TTC549 (cell line): Measurements from ENCODE around the gene LRRC42.

Source experiments
- FAIRE-seq: peaks from 2 replicates; lab custom pipeline; 2012; peaks lifted over from hg19 to GRCh38; lab: Jason Lieb, UNC

LRRC42 gene

GRCh38 chr1:53942127-53942957 lies 3.8 kb upstream of the LRRC42 start:
- no peak for FAIRE-seq

- FAIRE-seq, result no peak
Measured at GRCh38 chr1:53943090-53943489, 3.1 kb upstream of the LRRC42 start.

GRCh38 chr1:53943490-53944043 lies 2.6 kb upstream of the LRRC42 start:
- no peak for FAIRE-seq

DNA sequence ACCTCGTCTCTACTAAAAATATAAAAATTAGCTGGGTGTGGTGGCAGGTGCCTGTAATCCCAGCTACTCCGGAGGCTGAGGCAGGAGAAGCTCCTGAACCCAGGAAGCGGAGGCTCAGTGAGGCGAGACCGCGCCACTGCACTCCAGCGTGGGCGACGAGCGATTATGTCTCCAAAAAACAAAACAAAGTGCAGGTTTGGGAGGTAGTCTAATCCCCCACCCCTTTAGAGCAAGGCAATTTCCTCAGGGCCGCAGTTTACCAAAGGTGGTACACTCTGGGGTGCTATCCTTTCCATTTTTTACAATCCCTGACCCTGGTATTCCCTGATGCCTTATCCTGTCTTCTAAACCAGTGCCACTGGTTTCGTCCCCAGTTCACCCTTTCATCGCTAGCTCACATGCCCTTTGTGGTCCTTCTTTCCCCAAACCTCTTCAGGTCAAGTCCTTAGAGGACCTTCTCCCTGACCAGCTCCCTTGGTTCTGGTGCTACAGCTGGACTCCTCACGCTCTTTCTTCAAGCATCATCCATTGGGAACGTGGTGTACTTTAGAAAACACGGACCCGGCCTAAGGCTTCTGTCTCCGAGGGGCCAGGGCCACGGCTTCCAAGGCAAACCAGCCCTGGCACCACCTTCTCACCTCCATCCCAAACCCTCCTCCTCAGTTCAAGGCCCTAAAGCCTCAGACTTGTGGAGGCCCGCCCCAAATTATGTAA lies 1.5 kb upstream of the LRRC42 start:
- FAIRE-seq, result no peak

DNA sequence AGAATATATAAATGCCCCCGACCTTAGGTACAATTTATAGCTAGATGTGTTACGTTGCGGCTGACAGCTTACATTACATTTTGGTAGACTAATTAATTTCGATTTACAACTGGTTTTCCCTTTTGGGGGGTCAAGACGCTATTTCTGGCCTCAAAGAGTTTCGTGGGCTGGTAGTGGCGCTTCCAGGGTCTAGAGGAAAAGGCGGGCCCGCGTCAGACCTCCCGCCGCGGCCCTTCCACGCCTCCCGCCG lies 1.0 kb upstream of the LRRC42 start:
- no peak for FAIRE-seq

DNA sequence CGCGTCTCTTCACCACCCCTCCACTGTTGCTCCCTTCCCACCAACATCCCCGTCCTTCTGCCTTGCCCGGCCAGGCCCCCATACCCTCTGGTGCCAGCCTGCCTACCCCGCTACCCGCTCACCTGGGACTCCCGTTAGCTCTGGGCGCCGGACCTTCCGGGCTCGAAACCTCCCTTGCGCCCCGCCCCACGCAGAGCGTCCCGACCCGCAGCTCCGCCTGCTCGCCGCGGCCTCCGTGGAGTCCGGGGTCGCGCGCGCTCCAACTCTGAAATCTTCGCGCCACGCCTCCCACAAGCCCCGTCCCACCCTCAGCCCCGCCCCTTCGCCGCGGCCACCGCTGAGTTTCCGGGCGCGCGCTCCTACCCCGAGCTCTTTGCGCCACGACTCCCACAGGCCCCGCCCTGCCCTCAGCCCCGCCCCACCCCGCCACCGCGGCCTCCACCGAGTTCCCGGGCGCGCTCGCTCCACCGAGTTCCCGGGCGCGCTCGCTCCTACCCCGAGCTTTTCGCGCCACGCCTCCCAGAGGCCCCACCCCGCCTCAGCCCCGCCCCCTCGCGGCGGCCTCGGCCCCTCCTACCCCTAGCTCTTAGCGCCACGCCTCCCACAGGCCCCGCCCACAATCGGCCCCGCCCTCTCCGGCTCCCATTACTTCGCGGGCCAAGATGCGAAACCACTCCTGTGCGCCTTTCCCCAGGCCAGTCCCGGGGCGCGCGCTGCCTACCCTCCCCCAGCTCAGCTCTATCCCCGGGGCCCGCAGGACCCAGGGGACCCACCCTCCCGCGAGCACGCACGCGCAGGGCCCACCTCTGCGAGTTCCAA lies 508 bp upstream of the LRRC42 start, which contains the start of gene IFT25:
Gene IFT25 (minus strand): TSS at position 267 of the 819 bp plus-strand sequence. CDS start 5,617 bp downstream, outside the sequence.
- no peak for FAIRE-seq

DNA sequence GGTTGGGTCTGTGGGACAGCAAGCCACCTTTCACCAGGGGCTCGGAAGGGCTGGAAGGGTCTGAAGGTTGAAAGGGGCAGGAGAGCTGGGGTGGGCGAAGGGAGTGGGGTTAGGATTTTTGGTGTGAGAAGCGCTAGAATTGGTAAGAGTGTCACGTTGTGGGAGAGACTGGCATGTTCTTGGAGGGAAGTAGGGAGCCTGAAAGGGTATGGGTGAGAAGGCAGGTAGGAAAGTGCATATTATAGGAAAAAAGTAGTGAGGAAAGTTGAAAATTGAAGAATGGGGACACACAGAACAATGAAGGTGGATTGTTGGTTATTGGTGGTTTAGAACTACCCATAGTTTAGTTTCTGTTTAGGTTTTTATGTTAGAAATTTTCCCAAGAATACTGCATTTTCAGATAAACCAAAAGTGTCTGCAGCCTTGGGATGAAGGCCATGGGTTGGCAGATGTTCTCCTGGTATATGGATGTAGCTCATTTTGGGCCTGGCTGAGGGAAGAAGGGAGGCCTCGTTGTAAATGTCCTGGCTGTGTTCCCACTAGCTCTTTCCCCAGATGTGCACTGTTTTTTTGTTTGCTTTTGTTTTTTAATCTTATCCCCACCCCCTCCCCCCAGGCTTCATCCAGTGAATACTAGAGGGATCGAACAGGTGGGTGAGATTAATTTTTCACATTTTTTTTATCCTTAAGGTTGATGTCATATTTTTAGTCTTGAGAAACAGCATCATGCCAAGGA lies 1.2 kb downstream of the LRRC42 start:
- FAIRE-seq, result no peak

DNA sequence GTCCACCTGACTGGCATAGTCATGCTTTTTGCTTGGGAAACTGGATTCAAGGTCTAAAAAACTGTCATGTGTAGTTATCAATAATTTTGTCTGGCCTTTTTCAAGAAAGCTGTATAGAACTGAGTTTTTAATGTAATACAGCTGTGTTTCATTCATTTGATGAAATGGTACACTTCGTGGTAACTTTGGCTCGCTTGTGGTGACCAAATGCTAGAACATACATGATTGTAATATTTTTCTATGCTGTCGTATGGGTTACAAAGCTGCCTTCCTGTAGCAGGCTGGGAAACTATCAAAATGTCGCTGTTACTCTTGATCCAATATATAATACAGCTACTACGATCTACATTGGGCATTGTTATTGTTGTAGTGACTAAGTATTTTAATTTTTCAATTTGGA lies 2.1 kb downstream of the LRRC42 start:
- FAIRE-seq, result no peak

DNA sequence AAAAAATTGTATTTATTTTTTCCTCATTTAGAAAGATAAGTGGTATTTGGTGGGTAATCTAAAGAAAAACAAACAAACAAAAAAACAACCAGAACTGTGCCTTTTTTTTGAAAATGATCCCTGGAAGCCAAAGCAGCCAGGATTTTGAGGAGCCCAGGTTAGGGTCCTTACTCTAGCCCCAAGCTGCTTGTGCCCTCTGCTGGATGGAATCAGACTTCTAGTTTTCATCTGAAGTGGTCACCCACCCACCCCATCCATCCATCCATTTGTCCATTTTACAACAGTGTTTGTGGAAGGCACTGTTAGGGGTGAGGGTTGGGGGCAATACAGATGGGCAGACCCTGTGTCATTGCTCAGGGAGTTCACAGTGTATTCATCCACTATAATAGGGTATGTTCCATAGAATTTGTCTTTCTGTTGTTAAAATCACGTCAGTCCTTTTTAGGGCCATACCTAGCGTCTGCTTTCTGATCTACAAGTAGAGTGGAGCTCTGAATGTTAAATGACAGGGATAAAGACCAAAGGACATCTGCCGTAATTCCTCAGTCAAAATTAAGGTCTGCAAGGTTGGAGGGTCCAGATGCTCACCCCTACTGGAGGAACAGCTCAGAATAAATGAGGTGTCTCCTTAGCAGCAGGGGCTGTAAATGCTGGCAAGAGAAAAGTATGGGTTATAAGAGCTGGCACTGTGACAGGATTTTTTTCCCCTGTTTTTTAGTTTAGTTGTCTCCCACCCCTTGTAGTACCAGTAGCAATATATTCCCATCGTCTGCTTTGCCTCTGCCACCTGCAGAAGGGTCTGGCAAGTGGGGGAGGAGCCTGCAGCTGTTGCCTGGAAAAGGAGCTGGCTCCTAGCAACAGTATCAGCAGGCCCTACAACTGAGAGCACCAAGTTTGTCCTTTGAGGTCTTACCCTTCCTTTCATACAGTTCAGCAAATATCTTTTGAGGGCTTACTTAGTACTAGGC lies 3.2 kb downstream of the LRRC42 start:
- no peak for FAIRE-seq

DNA sequence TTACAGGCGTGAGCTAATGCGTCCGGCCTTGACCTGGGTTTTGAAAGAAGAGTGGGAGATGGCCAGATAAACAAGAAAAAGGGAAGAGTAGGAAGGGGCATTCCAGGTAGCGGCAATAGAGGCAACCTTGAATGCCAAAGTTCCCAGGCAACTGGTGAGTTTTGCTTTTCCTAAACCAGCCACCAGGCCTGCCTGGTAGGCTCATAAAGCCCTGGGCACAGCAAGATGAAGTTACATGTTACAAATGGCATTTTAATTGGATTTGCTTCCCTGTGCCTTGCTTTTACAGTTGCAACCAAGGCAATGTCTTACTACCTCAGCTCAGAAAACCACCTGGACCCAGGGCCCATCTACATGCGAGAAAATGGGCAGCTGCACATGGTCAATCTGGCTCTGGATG lies 5.5 kb downstream of the LRRC42 start:
- no peak for FAIRE-seq

DNA sequence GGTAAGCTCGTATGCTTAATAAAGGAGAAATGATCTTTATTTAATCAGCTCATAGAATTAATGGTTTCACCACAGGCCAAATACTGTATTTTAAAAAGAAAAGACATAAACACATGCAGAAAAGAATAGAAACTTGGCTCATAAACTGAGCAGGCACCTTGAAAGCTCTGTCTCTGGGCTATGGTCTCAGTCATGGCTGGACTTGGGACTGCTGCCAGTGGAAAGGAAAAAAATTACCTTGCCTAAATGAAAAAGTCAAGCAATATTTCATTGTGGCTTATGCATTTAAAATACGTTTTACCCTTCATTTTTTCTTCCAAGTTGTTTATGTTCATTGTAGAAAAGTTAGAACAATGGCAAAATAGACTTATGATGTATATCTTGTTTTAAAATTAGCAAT lies 8.0 kb downstream of the LRRC42 start:
- no peak for FAIRE-seq

GRCh38 chr1:53956308-53957168 lies 10.4 kb downstream of the LRRC42 start:
- FAIRE-seq, result no peak

- FAIRE-seq, result no peak
Measured at GRCh38 chr1:53957194-53957818, 11.2 kb downstream of the LRRC42 start.

GRCh38 chr1:53959664-53960250 lies 13.6 kb downstream of the LRRC42 start:
- no peak for FAIRE-seq

DNA sequence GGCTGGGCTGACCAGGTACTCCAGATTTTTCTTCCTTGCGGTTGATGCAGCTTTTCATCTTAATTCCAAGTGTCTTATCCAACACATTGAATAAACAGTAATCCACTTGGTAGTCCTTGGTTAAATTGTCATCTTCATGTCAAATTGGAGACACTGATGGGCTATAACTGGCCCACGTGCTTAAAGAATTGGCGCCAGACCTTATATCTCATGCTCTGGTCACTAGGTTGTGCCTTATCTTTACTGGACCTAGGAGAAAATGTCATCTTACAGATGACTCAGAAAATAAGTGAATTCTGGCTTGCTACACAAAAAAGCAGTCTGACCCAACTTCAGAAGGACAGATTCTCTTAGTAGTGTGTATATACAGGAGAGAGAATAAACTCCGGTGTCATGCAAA lies 16.2 kb downstream of the LRRC42 start:
- no peak for FAIRE-seq

DNA sequence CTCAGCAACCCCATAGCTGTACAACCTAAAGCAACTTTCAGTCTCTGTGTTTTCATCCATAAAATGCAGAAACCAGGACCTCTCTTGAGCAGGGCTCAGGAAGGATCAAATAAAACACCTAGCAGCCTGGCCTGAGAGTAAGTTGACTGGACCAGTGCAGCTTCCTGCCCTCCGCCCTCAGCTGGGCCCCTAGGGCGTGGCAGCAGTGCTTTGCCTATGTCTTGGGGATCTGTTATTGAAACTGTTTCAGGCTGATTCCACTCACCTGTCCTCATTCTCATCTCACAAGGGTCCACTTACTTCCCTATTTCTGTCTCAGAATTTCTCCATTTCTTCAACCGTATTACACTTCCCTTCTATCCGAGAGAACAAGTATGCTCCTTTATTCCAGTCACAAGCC lies 17.3 kb downstream of the LRRC42 start:
- no peak for FAIRE-seq

DNA sequence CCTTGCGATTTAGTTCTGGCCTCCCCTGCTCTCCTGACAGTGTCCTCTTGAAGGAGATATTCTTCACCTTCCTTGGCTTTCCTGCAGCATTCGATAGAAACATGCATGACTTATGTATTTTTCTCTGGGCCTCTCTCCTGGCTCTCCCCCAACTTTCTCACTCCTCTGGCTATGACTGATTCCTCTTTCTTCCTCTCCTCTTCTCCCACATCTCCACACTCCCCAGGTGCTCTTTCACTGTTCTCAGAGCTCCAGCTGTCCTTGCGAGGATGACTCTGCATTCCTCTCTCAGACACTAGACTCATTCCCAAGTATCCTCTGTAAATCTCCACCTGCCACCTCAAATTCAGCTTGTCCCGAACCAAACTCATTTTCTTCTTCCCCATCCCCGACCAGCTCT lies 18.0 kb downstream of the LRRC42 start:
- no peak for FAIRE-seq

- FAIRE-seq, result no peak
Measured at GRCh38 chr1:53966794-53967193, 20.6 kb downstream of the LRRC42 start.
